Measurements from ENCODE around the gene LDB1.

- TF ChIP-seq CTCF (IDR thresholded peaks at IDR 0.05; ENCODE audit: insufficient read depth, low read length) (no peak), REST (IDR thresholded peaks at IDR 0.05; ENCODE audit: insufficient replicate concordance, low read depth) (no peak), GABPA (IDR thresholded peaks at IDR 0.05; ENCODE audit: low read depth) (no peak), POLR2AphosphoS5 (IDR thresholded peaks at IDR 0.05; ENCODE audit: low read depth) (no peak)
These were observed 10.7 kb downstream of the LDB1 start for GRCh38 chr10:102109166-102110116.
